ENCODE data around the gene PEX13. TPM values are rescaled to one million over a fixed set of nuclear protein-coding genes. Genes with fewer than 3 reads are reported as not detected.

Gene PEX13
- polyA plus RNA-seq, 4 donors: 10.3 to 28.8 (median 12.1) TPM

DNA sequence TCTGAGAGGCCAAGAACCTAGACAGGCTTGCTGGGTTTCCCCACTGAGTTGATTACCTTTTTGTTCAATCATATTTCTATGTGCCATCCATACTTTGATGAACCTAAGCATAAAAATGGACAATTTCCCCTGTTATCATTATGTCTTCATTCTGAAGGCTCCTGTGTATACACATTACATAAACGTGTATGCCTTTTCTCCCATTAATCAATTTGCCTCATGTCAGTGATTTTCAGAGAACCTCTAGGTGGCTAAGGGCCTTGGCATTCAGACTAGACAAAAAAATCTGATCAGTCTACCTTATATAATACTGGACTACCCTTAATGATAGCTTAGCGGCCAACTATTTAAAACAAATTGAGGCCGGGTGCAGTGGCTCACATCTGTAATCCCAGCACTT is 4.1 kb upstream of the PEX13 start:
- H3K27me3 ChIP-seq (ENCODE audit: control insufficient read depth in 3 of 3, insufficient read depth in 3 of 3, low read length in 3 of 3): no peaks in the 10 kb centered on the region
- no peak for FAIRE-seq
- peaks cover 0 to 7% (median 2%) of the 10 kb centered on the region in 3 donors for H3K36me3 ChIP-seq (ENCODE audit: control insufficient read depth in 3 of 3, insufficient read depth in 2 of 3, low read depth in 1 of 3, low read length in 3 of 3)
- no peaks in the 10 kb centered on the region for H3K9me3 ChIP-seq (ENCODE audit: control insufficient read depth in 2 of 2, insufficient read depth in 1 of 2, low read depth in 1 of 2, low read length in 1 of 2)
- H3K4me1 ChIP-seq (ENCODE audit: control insufficient read depth in 3 of 3, insufficient read depth in 2 of 3, low read depth in 1 of 3, low read length in 2 of 3): no peaks in the 10 kb centered on the region
- no peak overlapping the region for H3K4me3 ChIP-seq (ENCODE audit: low read depth in 1 of 3, low read length in 3 of 3)
- no peak overlapping the region for H3K27ac ChIP-seq (ENCODE audit: low read depth in 1 of 3, low read length in 2 of 3)
- WGBS, 3 donors: 62 to 79% (median 63%) methylated on average over 3 of the region's 3 CpGs
- no peak for DNase-seq

DNA sequence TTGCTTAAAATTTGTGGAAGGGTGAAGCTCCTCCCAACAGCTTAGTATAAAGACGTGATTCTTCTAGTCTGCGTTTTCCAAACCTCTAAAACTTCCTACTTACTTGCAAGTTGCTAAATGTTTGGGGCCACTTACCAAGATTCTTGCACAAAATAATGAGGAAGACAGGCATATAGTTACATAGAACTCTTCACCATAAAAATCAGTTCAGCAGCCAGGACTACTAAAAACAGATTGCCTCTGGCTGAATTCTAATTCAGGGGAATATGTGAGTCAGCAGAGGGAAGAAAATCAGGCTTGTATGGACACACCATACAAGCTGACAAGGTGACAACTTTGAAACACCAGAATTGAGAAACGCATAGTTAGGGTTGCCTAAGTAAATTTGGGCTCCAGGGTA is 2.8 kb upstream of the PEX13 start:
- peaks cover 0 to 2% (median 0%) of the 10 kb centered on the region in 3 donors for H3K4me1 ChIP-seq (ENCODE audit: control insufficient read depth in 3 of 3, insufficient read depth in 2 of 3, low read depth in 1 of 3, low read length in 2 of 3)
- no peak for FAIRE-seq
- H3K27me3 ChIP-seq (ENCODE audit: control insufficient read depth in 3 of 3, insufficient read depth in 3 of 3, low read length in 3 of 3): no peaks in the 10 kb centered on the region
- DNase-seq: no peak
- WGBS, 3 donors: 73 to 79% (median 74%) methylated on average over 3 of the region's 3 CpGs
- peaks cover 0 to 7% (median 2%) of the 10 kb centered on the region in 3 donors for H3K36me3 ChIP-seq (ENCODE audit: control insufficient read depth in 3 of 3, insufficient read depth in 2 of 3, low read depth in 1 of 3, low read length in 3 of 3)
- H3K27ac ChIP-seq (ENCODE audit: low read depth in 1 of 3, low read length in 2 of 3): no peak overlapping the region
- H3K4me3 ChIP-seq (ENCODE audit: low read depth in 1 of 3, low read length in 3 of 3): no peak overlapping the region
- no peaks in the 10 kb centered on the region for H3K9me3 ChIP-seq (ENCODE audit: control insufficient read depth in 2 of 2, insufficient read depth in 1 of 2, low read depth in 1 of 2, low read length in 1 of 2)

DNA sequence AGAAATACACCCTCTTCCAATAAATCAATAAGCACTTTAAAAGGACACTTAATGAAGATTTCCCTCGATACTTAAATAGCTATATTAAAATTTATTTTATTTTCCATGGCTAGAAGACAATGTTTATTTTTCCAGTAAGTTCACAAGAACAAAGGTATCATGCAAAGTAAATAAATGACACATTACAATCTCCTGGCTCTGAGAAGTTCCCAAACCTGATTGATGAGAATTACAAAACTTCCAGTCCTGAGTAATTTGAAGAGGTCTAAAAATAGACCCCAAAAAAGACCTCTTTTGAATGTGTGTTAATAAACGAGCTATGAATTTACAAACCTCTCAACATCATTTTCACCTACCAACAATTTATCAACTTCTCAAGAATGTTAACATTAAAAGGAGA is 1.5 kb upstream of the PEX13 start:
- FAIRE-seq (no peak), DNase-seq (peak; percentile 33 to 48)
- Histone ChIP-seq H3K36me3 (ENCODE audit: control insufficient read depth in 3 of 3, insufficient read depth in 2 of 3, low read depth in 1 of 3, low read length in 3 of 3) (peaks cover 0 to 9% (median 1%) of the 10 kb centered on the region in 3 donors), H3K4me3 (ENCODE audit: low read depth in 1 of 3, low read length in 3 of 3) (no peak overlapping the region), H3K27ac (ENCODE audit: low read depth in 1 of 3, low read length in 2 of 3) (peak overlapping the region in 1 of 3 donors; percentile 97), H3K27me3 (ENCODE audit: control insufficient read depth in 3 of 3, insufficient read depth in 3 of 3, low read length in 3 of 3) (no peaks in the 10 kb centered on the region), H3K4me1 (ENCODE audit: control insufficient read depth in 3 of 3, insufficient read depth in 2 of 3, low read depth in 1 of 3, low read length in 2 of 3) (peaks cover 0 to 3% (median 0%) of the 10 kb centered on the region in 3 donors), H3K9me3 (ENCODE audit: control insufficient read depth in 2 of 2, insufficient read depth in 1 of 2, low read depth in 1 of 2, low read length in 1 of 2) (no peaks in the 10 kb centered on the region)
- 6 to 26% (median 19%) methylated on average over 2 of the region's 2 CpGs for WGBS, 3 donors

GRCh38 chr2:61016392-61017002 is 1.0 kb upstream of the PEX13 start:
- DNase-seq: no peak
- no peak for FAIRE-seq
- peaks cover 0 to 3% (median 0%) of the 10 kb centered on the region in 3 donors for H3K4me1 ChIP-seq (ENCODE audit: control insufficient read depth in 3 of 3, insufficient read depth in 2 of 3, low read depth in 1 of 3, low read length in 2 of 3)
- peak overlapping the region; percentile 85 to 96 (median 96) for H3K4me3 ChIP-seq (ENCODE audit: low read depth in 1 of 3, low read length in 3 of 3)
- peaks cover 0 to 15% (median 4%) of the 10 kb centered on the region in 3 donors for H3K36me3 ChIP-seq (ENCODE audit: control insufficient read depth in 3 of 3, insufficient read depth in 2 of 3, low read depth in 1 of 3, low read length in 3 of 3)
- 1% methylated on average over 16 of the region's 16 CpGs for WGBS, 3 donors
- peaks cover 0 to 4% of the 10 kb centered on the region in 2 donors for H3K9me3 ChIP-seq (ENCODE audit: control insufficient read depth in 2 of 2, insufficient read depth in 1 of 2, low read depth in 1 of 2, low read length in 1 of 2)
- H3K27ac ChIP-seq (ENCODE audit: low read depth in 1 of 3, low read length in 2 of 3): peak overlapping the region; percentile 95 to 98 (median 97)
- no peaks in the 10 kb centered on the region for H3K27me3 ChIP-seq (ENCODE audit: control insufficient read depth in 3 of 3, insufficient read depth in 3 of 3, low read length in 3 of 3)

DNA sequence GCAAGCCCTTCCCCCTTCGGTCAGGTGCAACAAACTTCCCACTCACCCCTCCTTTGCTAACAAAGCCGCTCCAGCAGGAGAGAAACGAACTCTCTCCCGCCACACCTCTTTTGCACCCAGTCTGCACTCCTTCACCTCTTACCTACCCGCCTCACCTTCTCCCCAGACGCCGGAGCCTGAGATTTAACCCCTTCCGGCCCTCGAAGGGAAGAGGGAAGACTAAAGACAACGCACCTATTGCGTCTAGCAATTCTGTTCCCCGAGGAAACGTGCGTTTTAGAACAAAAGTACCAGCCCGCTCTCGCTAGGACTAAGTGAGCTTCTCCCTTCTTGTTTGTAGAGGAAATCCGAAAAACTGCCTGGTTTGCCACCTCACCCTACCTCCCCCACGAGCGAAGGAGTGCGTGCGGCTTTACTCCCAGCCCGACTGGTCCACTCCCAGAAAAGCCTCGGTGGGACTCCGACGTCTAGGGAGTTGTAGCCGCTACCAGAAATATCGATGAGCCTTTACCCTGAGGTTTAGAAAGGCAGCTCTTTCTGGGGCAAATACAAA is 441 bp upstream of the PEX13 start:
- peaks cover 0 to 17% (median 4%) of the 10 kb centered on the region in 3 donors for H3K36me3 ChIP-seq (ENCODE audit: control insufficient read depth in 3 of 3, insufficient read depth in 2 of 3, low read depth in 1 of 3, low read length in 3 of 3)
- FAIRE-seq (no peak), DNase-seq (peak; percentile 95 to 97)
- 0 to 1% (median 0%) methylated on average over 27 of the region's 27 CpGs for WGBS, 3 donors
- H3K27ac ChIP-seq (ENCODE audit: low read depth in 1 of 3, low read length in 2 of 3): peak overlapping the region; percentile 95 to 98 (median 97)
- peaks cover 0 to 5% of the 10 kb centered on the region in 2 donors for H3K9me3 ChIP-seq (ENCODE audit: control insufficient read depth in 2 of 2, insufficient read depth in 1 of 2, low read depth in 1 of 2, low read length in 1 of 2)
- no peaks in the 10 kb centered on the region for H3K27me3 ChIP-seq (ENCODE audit: control insufficient read depth in 3 of 3, insufficient read depth in 3 of 3, low read length in 3 of 3)
- peaks cover 0 to 3% (median 0%) of the 10 kb centered on the region in 3 donors for H3K4me1 ChIP-seq (ENCODE audit: control insufficient read depth in 3 of 3, insufficient read depth in 2 of 3, low read depth in 1 of 3, low read length in 2 of 3)
- peak overlapping the region; percentile 85 to 96 (median 96) for H3K4me3 ChIP-seq (ENCODE audit: low read depth in 1 of 3, low read length in 3 of 3)

GRCh38 chr2:61018318-61018755 is 817 bp downstream of the PEX13 start:
- H3K27ac ChIP-seq (ENCODE audit: low read depth in 1 of 3, low read length in 2 of 3): peak overlapping the region; percentile 95 to 98 (median 97)
- DNase-seq: no peak
- H3K4me3 ChIP-seq (ENCODE audit: low read depth in 1 of 3, low read length in 3 of 3): peak overlapping the region; percentile 85 to 96 (median 96)
- no peaks in the 10 kb centered on the region for H3K27me3 ChIP-seq (ENCODE audit: control insufficient read depth in 3 of 3, insufficient read depth in 3 of 3, low read length in 3 of 3)
- H3K36me3 ChIP-seq (ENCODE audit: control insufficient read depth in 3 of 3, insufficient read depth in 2 of 3, low read depth in 1 of 3, low read length in 3 of 3): peaks cover 0 to 23% (median 4%) of the 10 kb centered on the region in 3 donors
- FAIRE-seq: no peak
- peaks cover 0 to 16% of the 10 kb centered on the region in 2 donors for H3K9me3 ChIP-seq (ENCODE audit: control insufficient read depth in 2 of 2, insufficient read depth in 1 of 2, low read depth in 1 of 2, low read length in 1 of 2)
- H3K4me1 ChIP-seq (ENCODE audit: control insufficient read depth in 3 of 3, insufficient read depth in 2 of 3, low read depth in 1 of 3, low read length in 2 of 3): peaks cover 0 to 3% (median 0%) of the 10 kb centered on the region in 3 donors
- WGBS, 3 donors: 0 to 1% (median 1%) methylated on average over 7 of the region's 7 CpGs

DNA sequence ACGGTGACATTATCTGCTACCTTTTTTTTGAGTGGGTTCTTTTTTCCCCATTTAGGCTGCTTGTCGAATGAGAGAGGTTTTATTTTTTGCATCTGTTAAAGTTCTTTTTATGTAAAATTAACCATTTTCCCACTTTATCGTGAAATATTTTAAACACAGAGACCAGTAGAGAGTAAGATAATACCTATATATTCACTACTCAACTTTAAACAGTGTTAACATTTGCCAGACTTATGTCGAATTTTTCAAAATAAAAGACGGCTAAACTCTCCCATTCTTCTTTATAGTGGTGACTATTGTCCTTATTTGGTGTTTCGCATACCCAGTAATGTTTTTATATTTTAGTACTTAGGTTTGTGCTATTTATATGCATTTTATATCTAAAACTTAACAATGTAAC is 1.3 kb downstream of the PEX13 start:
- Histone ChIP-seq H3K4me3 (ENCODE audit: low read depth in 1 of 3, low read length in 3 of 3) (peak overlapping the region in 2 of 3 donors; percentile 85 to 96), H3K4me1 (ENCODE audit: control insufficient read depth in 3 of 3, insufficient read depth in 2 of 3, low read depth in 1 of 3, low read length in 2 of 3) (peaks cover 0 to 3% (median 0%) of the 10 kb centered on the region in 3 donors), H3K9me3 (ENCODE audit: control insufficient read depth in 2 of 2, insufficient read depth in 1 of 2, low read depth in 1 of 2, low read length in 1 of 2) (peaks cover 0 to 16% of the 10 kb centered on the region in 2 donors), H3K36me3 (ENCODE audit: control insufficient read depth in 3 of 3, insufficient read depth in 2 of 3, low read depth in 1 of 3, low read length in 3 of 3) (peaks cover 0 to 25% (median 4%) of the 10 kb centered on the region in 3 donors), H3K27ac (ENCODE audit: low read depth in 1 of 3, low read length in 2 of 3) (peak overlapping the region in 2 of 3 donors; percentile 95 to 97), H3K27me3 (ENCODE audit: control insufficient read depth in 3 of 3, insufficient read depth in 3 of 3, low read length in 3 of 3) (no peaks in the 10 kb centered on the region)
- 10 to 21% (median 13%) methylated on average over 6 of the region's 6 CpGs for WGBS, 3 donors
- no peak for DNase-seq
- FAIRE-seq: no peak

DNA sequence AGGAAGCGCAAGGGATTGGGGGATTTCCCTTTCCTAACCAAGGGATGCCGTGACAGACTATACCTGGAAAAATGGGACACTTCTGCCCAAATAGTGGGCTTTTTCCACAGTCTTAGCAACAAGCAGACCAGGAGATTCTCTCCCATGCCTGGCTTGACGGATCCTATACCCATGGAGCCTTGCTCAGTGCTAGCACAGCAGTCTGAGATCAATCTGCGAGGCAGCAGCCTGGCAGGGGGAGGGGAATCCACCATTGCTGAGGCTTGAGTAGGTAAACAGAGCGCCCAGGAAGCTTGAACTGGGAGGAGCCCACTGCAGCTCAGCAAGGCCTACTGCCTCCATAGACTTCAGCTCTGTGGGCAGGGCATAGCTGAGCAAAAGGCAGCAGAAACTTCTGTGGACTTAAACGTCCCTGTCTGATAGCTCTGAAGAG is 3.7 kb downstream of the PEX13 start:
- Histone ChIP-seq H3K4me3 (ENCODE audit: low read depth in 1 of 3, low read length in 3 of 3) (no peak overlapping the region), H3K36me3 (ENCODE audit: control insufficient read depth in 3 of 3, insufficient read depth in 2 of 3, low read depth in 1 of 3, low read length in 3 of 3) (peaks cover 0 to 32% (median 4%) of the 10 kb centered on the region in 3 donors), H3K27me3 (ENCODE audit: control insufficient read depth in 3 of 3, insufficient read depth in 3 of 3, low read length in 3 of 3) (no peaks in the 10 kb centered on the region), H3K27ac (ENCODE audit: low read depth in 1 of 3, low read length in 2 of 3) (no peak overlapping the region), H3K9me3 (ENCODE audit: control insufficient read depth in 2 of 2, insufficient read depth in 1 of 2, low read depth in 1 of 2, low read length in 1 of 2) (peaks cover 0 to 16% of the 10 kb centered on the region in 2 donors), H3K4me1 (ENCODE audit: control insufficient read depth in 3 of 3, insufficient read depth in 2 of 3, low read depth in 1 of 3, low read length in 2 of 3) (peaks cover 0 to 3% (median 0%) of the 10 kb centered on the region in 3 donors)
- DNase-seq (no peak), FAIRE-seq (no peak)
- WGBS, 3 donors: 83 to 93% (median 85%) methylated on average over 6 of the region's 6 CpGs

Measured in small intestine (tissue), 7 donors.